Measurements from ENCODE around the gene GREB1L.

DNA sequence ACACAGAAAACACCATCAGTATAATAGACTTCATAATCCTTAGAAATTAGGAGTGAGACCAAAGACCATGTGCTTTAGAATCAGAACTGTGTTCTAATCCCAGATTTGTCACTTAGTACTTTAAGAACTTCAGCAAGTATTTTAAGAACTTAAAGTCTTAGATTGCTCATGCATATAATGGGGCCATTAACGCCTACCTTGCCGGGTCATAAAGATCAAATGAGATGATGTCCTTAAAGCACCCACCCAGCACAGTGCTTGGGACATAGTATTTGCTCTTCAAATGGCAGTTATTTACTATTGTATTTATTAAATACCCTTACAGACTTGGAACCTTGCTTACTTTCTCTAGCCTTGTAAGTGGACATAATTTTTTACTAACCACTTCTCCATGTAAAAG lies 156.1 kb downstream of the GREB1L start:
- TF ChIP-seq, protein P1, sequence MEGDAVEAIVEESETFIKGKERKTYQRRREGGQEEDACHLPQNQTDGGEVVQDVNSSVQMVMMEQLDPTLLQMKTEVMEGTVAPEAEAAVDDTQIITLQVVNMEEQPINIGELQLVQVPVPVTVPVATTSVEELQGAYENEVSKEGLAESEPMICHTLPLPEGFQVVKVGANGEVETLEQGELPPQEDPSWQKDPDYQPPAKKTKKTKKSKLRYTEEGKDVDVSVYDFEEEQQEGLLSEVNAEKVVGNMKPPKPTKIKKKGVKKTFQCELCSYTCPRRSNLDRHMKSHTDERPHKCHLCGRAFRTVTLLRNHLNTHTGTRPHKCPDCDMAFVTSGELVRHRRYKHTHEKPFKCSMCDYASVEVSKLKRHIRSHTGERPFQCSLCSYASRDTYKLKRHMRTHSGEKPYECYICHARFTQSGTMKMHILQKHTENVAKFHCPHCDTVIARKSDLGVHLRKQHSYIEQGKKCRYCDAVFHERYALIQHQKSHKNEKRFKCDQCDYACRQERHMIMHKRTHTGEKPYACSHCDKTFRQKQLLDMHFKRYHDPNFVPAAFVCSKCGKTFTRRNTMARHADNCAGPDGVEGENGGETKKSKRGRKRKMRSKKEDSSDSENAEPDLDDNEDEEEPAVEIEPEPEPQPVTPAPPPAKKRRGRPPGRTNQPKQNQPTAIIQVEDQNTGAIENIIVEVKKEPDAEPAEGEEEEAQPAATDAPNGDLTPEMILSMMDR (IDR thresholded peaks at IDR 0.05) = no peak
- no peak for TF ChIP-seq POLR2AphosphoS5 (IDR thresholded peaks at IDR 0.05; ENCODE audit: insufficient read depth in 1 of 2, low read depth in 1 of 2)

All from vagina (tissue), 2 donors.